Measurements from ENCODE around the gene GASK1A. TPM values are rescaled to one million over a fixed set of nuclear protein-coding genes. Genes with fewer than 3 reads are reported as not detected.

The GASK1A gene
- total RNA-seq, 1 experiment from 2014 or later: 1.4 TPM

- CTCF ChIA-PET: no interaction called here
- no peak overlapping the region for H3K4me3 ChIP-seq (ENCODE audit: low read depth, low read length, poor library complexity, severe bottlenecking)
- H3K36me3 ChIP-seq (ENCODE audit: insufficient read depth, low read length, poor library complexity, severe bottlenecking): no peaks in the 10 kb centered on the region
- no peaks in the 10 kb centered on the region for H3K9me3 ChIP-seq (ENCODE audit: low read depth, low read length, poor library complexity, severe bottlenecking)
- no peak for TF ChIP-seq EZH2 (IDR thresholded peaks at IDR 0.05; ENCODE audit: borderline replicate concordance, low read depth, low read length, poor library complexity, severe bottlenecking)
- no peak for TF ChIP-seq CTCF (conservative IDR thresholded peaks at IDR 0.05; ENCODE audit: low read depth, low read length)
- no peak overlapping the region for H3K27ac ChIP-seq (ENCODE audit: low read depth, low read length, poor library complexity, severe bottlenecking)
- intact Hi-C loops (cut with micrococcal nuclease; ENCODE audit: unreplicated experiment): no loop called here
- no peaks in the 10 kb centered on the region for H3K27me3 ChIP-seq (replicated peaks; ENCODE audit: insufficient read depth, low read depth, low read length, poor library complexity)
- H3K4me1 ChIP-seq (ENCODE audit: insufficient read depth, low read length, poor library complexity, severe bottlenecking): no peaks in the 10 kb centered on the region
- POLR2A ChIA-PET (ENCODE audit: low non-redundant PET): no interaction called here
- no peak for DNase-seq (ENCODE audit: low spot score)
- BruUV-seq (replicated peaks): no TSS peak
Measured at GRCh38 chr3:43094851-43095250, 115.7 kb downstream of the GASK1A start.

GRCh38 chr3:43095370-43095769 is 116.3 kb downstream of the GASK1A start:
- POLR2A ChIA-PET (ENCODE audit: low non-redundant PET): no interaction called here
- DNase-seq (ENCODE audit: low spot score): no peak
- Histone ChIP-seq H3K9me3 (ENCODE audit: low read depth, low read length, poor library complexity, severe bottlenecking) (no peaks in the 10 kb centered on the region), H3K27ac (ENCODE audit: low read depth, low read length, poor library complexity, severe bottlenecking) (no peak overlapping the region), H3K4me1 (ENCODE audit: insufficient read depth, low read length, poor library complexity, severe bottlenecking) (no peaks in the 10 kb centered on the region), H3K4me3 (ENCODE audit: low read depth, low read length, poor library complexity, severe bottlenecking) (no peak overlapping the region), H3K36me3 (ENCODE audit: insufficient read depth, low read length, poor library complexity, severe bottlenecking) (no peaks in the 10 kb centered on the region), H3K27me3 (replicated peaks; ENCODE audit: insufficient read depth, low read depth, low read length, poor library complexity) (no peaks in the 10 kb centered on the region)
- TF ChIP-seq CTCF (conservative IDR thresholded peaks at IDR 0.05; ENCODE audit: low read depth, low read length): no peak
- no peak for TF ChIP-seq EZH2 (IDR thresholded peaks at IDR 0.05; ENCODE audit: borderline replicate concordance, low read depth, low read length, poor library complexity, severe bottlenecking)
- no TSS peak for BruUV-seq (replicated peaks)
- intact Hi-C loops (cut with micrococcal nuclease; ENCODE audit: unreplicated experiment): no loop called here
- CTCF ChIA-PET: no interaction called here

GRCh38 chr3:43096761-43097160 is 117.7 kb downstream of the GASK1A start:
- ChIA-PET CTCF (no interaction called here), POLR2A (ENCODE audit: low non-redundant PET) (no interaction called here)
- Histone ChIP-seq H3K9me3 (ENCODE audit: low read depth, low read length, poor library complexity, severe bottlenecking) (no peaks in the 10 kb centered on the region), H3K4me3 (ENCODE audit: low read depth, low read length, poor library complexity, severe bottlenecking) (no peak overlapping the region), H3K27ac (ENCODE audit: low read depth, low read length, poor library complexity, severe bottlenecking) (no peak overlapping the region), H3K27me3 (replicated peaks; ENCODE audit: insufficient read depth, low read depth, low read length, poor library complexity) (no peaks in the 10 kb centered on the region), H3K36me3 (ENCODE audit: insufficient read depth, low read length, poor library complexity, severe bottlenecking) (no peaks in the 10 kb centered on the region), H3K4me1 (ENCODE audit: insufficient read depth, low read length, poor library complexity, severe bottlenecking) (no peaks in the 10 kb centered on the region)
- TF ChIP-seq CTCF (conservative IDR thresholded peaks at IDR 0.05; ENCODE audit: low read depth, low read length) (no peak), EZH2 (IDR thresholded peaks at IDR 0.05; ENCODE audit: borderline replicate concordance, low read depth, low read length, poor library complexity, severe bottlenecking) (no peak)
- no peak for DNase-seq (ENCODE audit: low spot score)
- intact Hi-C loops (cut with micrococcal nuclease; ENCODE audit: unreplicated experiment): no loop called here
- BruUV-seq (replicated peaks): no TSS peak

All from A673 (cell line).